NB4 (cell line): ENCODE data around the gene RASD1.

Experiments used
- DNase-seq: peaks from one replicate; pipeline ENCODE4 v3.0.0; 2010; ENCODE audit warnings: low read depth
- H3K4me3 ChIP-seq: one replicate; pipeline ENCODE4 v1.5.1; 2011; ENCODE audit warnings: mild to moderate bottlenecking, low read depth, low read length, moderate library complexity
- CTCF ChIP-seq: IDR thresholded peaks from one replicate; pipeline ENCODE4 v1.5.1; 2012; ENCODE audit warnings: low read depth, low read length
- MAX ChIP-seq: IDR thresholded peaks from 2 replicates; pipeline ENCODE4 v1.6.1; 2011; ENCODE audit warnings: low read depth, low read length
- MYC ChIP-seq: IDR thresholded peaks from 2 replicates; pipeline ENCODE4 v1.6.1; 2011; ENCODE audit warnings: low read depth, low read length
- POLR2A ChIP-seq: IDR thresholded peaks from 2 replicates; pipeline ENCODE4 v1.6.1; 2011; ENCODE audit warnings: mild to moderate bottlenecking; ENCODE audit not compliant: insufficient read length; ENCODE audit errors: extremely low read depth

Gene RASD1

GRCh38 chr17:17448076-17448475 lies 48.1 kb downstream of the RASD1 start:
- DNase-seq, result no peak
- H3K4me3 ChIP-seq, result no peak overlapping the region
- TF ChIP-seq CTCF (no peak), MYC (no peak), MAX (no peak), POLR2A (no peak)

- no peak overlapping the region for H3K4me3 ChIP-seq
- TF ChIP-seq MAX, result no peak
- TF ChIP-seq POLR2A, result no peak
- no peak for TF ChIP-seq CTCF
- TF ChIP-seq MYC, result no peak
- no peak for DNase-seq
Observed at GRCh38 chr17:17447264-17447663, 48.9 kb downstream of the RASD1 start.

GRCh38 chr17:17446666-17447155 lies 49.5 kb downstream of the RASD1 start:
- DNase-seq, result no peak
- no peak overlapping the region for H3K4me3 ChIP-seq
- TF ChIP-seq CTCF (no peak), MAX (no peak)

- no peak for DNase-seq
- no peak overlapping the region for H3K4me3 ChIP-seq
- no peak for TF ChIP-seq MAX
Observed at GRCh38 chr17:17445925-17446665, 50.1 kb downstream of the RASD1 start.

- TF ChIP-seq CTCF, result no peak
- TF ChIP-seq MAX, result no peak
- TF ChIP-seq POLR2A, result no peak
- TF ChIP-seq MYC, result no peak
- no peak for DNase-seq
Observed at GRCh38 chr17:17445296-17445924, 50.8 kb downstream of the RASD1 start.

More at GRCh38 chr17:17445296-17445924, 50.8 kb downstream of the RASD1 start:
- no peak overlapping the region for H3K4me3 ChIP-seq
